A549 treated with ZK216348 at 1 μM for 4 hours (cell line): ENCODE data around the gene OFD1. TPM values are rescaled to one million over a fixed set of nuclear protein-coding genes. Genes with fewer than 3 reads are reported as not detected.

Experiments
- total RNA-seq: library from RNA; stranded (reverse); fragments of 200-300 nt; extraction: Qiagen RNA extraction; gene quantifications from 5 replicates; pipeline ENCODE4 v1.2.3, GENCODE V29; 2022; ENCODE audit warnings: low read depth

The OFD1 gene
- 9.9 to 17.2 TPM (median 11.7 TPM) in 5 replicates for total RNA-seq

DNA sequence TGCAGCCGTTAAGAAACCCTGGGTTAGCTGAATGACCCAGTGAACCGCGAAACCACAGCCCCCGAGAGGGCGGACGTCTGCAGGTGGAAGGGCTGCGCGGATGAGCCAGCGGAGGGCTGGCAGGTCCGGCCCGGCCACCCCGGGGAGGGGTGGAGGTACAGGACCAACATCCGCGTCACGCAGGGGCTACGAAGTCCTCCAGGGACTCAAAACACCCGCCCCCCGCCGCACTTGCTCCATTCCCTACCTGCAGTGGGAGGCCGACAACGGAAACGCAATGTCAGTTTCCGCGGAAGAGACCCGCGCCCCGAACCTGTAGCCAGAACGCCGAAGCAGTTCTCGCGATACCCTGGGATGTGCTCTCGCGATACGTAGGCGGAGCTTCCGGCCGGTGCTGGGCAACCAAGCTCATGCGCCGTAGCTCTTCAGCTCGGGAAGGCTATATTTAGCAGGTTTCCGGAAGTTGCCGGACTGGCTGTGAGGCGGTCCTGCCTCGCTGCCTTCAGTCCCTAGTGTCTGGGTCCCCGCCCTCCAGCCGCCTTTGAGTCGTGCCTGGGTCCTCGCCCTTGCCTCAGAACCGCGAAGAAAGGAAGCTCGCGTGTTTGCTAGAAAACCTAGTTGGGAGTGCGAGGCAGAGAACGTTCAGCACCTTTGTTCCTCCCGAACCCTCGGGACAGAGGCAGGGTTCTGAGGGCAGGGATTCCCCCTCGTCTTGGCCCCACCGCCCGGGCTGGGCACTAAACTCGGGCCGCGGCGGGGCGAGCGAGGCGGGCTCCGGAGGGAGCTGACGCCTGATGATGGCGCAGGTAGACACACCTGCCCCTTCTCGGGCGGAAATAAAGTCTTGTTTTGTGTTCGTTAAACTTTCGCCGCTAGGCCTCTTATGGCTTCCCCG lies at the start of gene OFD1, which contains the start of gene TRAPPC2:
TSS of gene OFD1 (plus strand) at position 471 of the 895 bp plus-strand sequence. CDS start at position 795, 324 bp downstream.
TSS of gene TRAPPC2 (minus strand) at position 343 of the 895 bp plus-strand sequence. CDS start 14,657 bp downstream, outside the sequence.

GRCh38 chrX:13688958-13689740 lies 45.4 kb upstream of the OFD1 start, which contains the start of gene RAB9A:
Gene RAB9A, plus strand, starts transcription at chrX:13689128. Its CDS starts 19,619 bp downstream, at chrX:13708747.

GRCh38 chrX:13816643-13817627 lies 82.4 kb downstream of the OFD1 start, which contains the start of gene GPM6B:
Gene GPM6B, minus strand, starts transcription at chrX:13817093. Its CDS starts 189 bp downstream, at chrX:13816904.

Other genes with a start within 250 kb of the OFD1 start
- gene EGFL6, start 165.1 kb upstream of the OFD1 start, total RNA-seq = not detected in 5 replicates
- 0.40 to 1.1 TPM (median 0.82 TPM) in 5 replicates for gene TCEANC, start 81.6 kb upstream of the OFD1 start, total RNA-seq
- 27.5 to 33.6 TPM (median 31.1 TPM) in 5 replicates for gene RAB9A, start 45.6 kb upstream of the OFD1 start, total RNA-seq
- 6.6 to 10.1 TPM (median 8.1 TPM) in 5 replicates for gene TRAPPC2, start 128 bp upstream of the OFD1 start, total RNA-seq
- gene GPM6B, start 82.3 kb downstream of the OFD1 start, total RNA-seq = 0.04 to 0.11 TPM in 2 of 5 replicates, not detected in the others